BE2C (cell line): ENCODE measurements around the gene FZD7.

Experiments
- DNase-seq: peaks from one replicate; pipeline ENCODE4 v3.0.0-alpha.2; 2020
- H3K27me3 ChIP-seq: fragments of 250-450 bp; sonication (Bioruptor Pico); 2 replicates; pipeline ENCODE4 v1.5.1; 2020; ENCODE audit warnings: mild to moderate bottlenecking
- H3K36me3 ChIP-seq: fragments of 250-450 bp; sonication (Bioruptor Pico); 2 replicates; pipeline ENCODE4 v1.5.1; 2020; ENCODE audit warnings: mild to moderate bottlenecking
- H3K4me1 ChIP-seq: fragments of 250-450 bp; sonication (Bioruptor Pico); 2 replicates; pipeline ENCODE4 v1.5.1; 2020
- H3K4me3 ChIP-seq: 2 replicates; pipeline ENCODE4 v1.5.1; 2011; ENCODE audit warnings: low read depth, low read length
- H3K9me3 ChIP-seq: fragments of 250-450 bp; sonication (Bioruptor Pico); 2 replicates; pipeline ENCODE4 v1.5.1; 2020
- CTCF ChIP-seq: IDR thresholded peaks from 2 replicates; pipeline ENCODE4 v1.5.1; 2012; ENCODE audit warnings: mild to moderate bottlenecking, low read depth, low read length

FZD7 gene

DNA sequence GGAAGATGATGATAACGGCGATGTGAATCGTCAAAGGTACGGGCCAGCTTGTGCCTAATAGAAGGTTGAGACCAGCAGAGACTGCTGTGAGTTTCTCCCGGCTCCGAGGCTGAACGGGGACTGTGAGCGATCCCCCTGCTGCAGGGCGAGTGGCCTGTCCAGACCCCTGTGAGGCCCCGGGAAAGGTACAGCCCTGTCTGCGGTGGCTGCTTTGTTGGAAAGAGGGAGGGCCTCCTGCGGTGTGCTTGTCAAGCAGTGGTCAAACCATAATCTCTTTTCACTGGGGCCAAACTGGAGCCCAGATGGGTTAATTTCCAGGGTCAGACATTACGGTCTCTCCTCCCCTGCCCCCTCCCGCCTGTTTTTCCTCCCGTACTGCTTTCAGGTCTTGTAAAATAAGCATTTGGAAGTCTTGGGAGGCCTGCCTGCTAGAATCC is 3.0 kb downstream of the FZD7 start:
- H3K27me3 ChIP-seq, result 0 out of 2 replicates have a peak, but pooled peaks cover 7% of the 10 kb centered on the region
- H3K9me3 ChIP-seq, result no peaks in the 10 kb centered on the region
- H3K36me3 ChIP-seq, result no peaks in the 10 kb centered on the region
- peaks cover 10% of the 10 kb centered on the region for H3K4me1 ChIP-seq
- peak overlapping the region; percentile 52 for H3K4me3 ChIP-seq
- TF ChIP-seq CTCF, result no peak
- DNase-seq, result peak; percentile 53

DNA sequence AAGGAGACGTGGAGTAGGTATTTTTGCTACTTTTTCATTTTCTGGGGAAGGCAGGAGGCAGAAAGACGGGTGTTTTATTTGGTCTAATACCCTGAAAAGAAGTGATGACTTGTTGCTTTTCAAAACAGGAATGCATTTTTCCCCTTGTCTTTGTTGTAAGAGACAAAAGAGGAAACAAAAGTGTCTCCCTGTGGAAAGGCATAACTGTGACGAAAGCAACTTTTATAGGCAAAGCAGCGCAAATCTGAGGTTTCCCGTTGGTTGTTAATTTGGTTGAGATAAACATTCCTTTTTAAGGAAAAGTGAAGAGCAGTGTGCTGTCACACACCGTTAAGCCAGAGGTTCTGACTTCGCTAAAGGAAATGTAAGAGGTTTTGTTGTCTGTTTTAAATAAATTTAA is 3.4 kb downstream of the FZD7 start:
- peak overlapping the region; percentile 52 for H3K4me3 ChIP-seq
- H3K27me3 ChIP-seq, result 0 out of 2 replicates have a peak, but pooled peaks cover 7% of the 10 kb centered on the region
- no peaks in the 10 kb centered on the region for H3K36me3 ChIP-seq
- H3K9me3 ChIP-seq, result no peaks in the 10 kb centered on the region
- H3K4me1 ChIP-seq, result peaks cover 10% of the 10 kb centered on the region
- TF ChIP-seq CTCF, result no peak
- no peak for DNase-seq

DNA sequence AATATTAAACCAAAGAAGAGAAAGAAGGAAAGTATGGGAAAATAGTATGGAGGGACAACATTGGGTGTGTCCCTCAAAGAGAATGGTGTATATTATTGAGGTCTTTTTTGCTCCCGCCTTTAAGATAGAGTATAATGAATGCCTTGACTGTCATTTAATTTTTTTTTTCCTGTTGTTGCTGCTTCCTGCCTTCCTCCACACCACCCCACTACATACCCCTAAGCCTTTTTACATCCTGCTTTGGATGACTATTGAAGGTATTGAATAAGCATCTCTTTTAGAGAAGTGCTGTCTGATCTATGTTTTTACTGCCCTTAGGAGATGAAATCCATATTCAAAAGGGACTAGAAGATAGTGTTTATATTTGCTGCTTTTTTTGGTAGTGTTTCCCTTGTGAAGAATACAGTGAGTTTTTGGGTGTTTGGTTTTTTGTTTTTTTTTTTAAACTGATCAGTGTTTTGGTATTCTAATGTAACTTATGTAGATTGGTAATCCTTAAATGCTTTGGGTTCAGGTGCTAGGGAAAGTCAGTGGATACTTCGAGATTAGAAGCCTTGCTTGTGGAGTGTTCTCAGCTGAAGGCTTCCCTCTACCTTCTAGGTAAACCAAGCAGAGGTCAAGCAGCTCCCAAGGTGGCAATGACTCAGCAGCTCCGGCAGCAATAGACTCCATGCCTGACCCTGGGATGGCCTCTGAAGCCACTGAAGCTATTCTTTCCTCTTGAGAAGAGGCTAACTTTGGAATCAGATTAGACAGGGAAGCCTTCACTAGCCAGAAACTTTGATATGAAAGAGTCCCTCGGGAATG is 5.0 kb downstream of the FZD7 start:
- no peak for DNase-seq
- Histone ChIP-seq H3K36me3 (no peaks in the 10 kb centered on the region), H3K9me3 (no peaks in the 10 kb centered on the region), H3K4me3 (0 out of 2 replicates have a peak overlapping the region, but pooled peaks have one; percentile 1), H3K4me1 (peaks cover 10% of the 10 kb centered on the region), H3K27me3 (0 out of 2 replicates have a peak, but pooled peaks cover 3% of the 10 kb centered on the region)
- no peak for TF ChIP-seq CTCF

DNA sequence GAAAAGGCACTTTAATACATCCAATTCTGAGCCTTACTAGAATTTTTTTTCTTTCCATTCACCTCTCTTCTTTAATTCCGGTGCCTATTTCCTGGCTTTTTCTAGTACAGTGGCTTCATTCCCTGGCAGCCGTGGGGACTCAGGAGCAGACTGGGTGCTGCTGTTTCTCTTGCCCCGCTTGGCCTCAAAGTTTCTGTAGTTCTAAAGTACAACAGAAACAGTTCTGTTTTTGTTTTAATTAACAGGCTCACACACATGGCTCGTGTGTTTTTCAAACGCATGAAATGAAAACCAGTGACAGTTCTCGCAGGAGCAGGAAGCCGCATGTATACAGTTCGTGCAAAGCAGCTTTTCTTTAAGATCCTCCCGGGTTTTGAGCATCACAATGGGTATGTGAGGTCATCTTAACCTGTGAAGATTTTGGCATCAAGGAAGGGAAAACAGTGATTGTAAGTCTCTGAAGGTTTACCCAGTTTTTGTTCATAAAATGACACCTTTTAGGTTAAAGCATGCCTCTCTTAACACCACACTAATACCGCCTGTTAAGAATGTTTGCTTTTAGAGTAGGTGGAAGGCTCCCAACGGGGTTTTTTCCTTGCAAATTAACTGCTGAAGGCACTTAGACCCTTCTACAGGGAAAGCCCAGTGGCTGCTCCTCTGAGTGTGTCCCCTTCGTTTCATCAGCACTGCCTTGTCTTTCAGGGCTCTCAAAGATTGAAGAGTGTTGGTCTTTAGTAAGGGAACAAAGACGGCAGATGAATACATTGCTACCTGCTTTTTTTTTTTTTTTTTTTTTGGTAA is 5.8 kb downstream of the FZD7 start:
- Histone ChIP-seq H3K36me3 (no peaks in the 10 kb centered on the region), H3K9me3 (no peaks in the 10 kb centered on the region), H3K4me3 (0 out of 2 replicates have a peak overlapping the region, but pooled peaks have one; percentile 1), H3K27me3 (0 out of 2 replicates have a peak, but pooled peaks cover 3% of the 10 kb centered on the region), H3K4me1 (peaks cover 10% of the 10 kb centered on the region)
- TF ChIP-seq CTCF, result no peak
- DNase-seq, result no peak

- TF ChIP-seq CTCF, result no peak
- H3K4me3 ChIP-seq, result no peak overlapping the region
- 0 out of 2 replicates have a peak, but pooled peaks cover under 1% of the 10 kb centered on the region for H3K27me3 ChIP-seq
- H3K36me3 ChIP-seq, result no peaks in the 10 kb centered on the region
- H3K9me3 ChIP-seq, result no peaks in the 10 kb centered on the region
- no peak for DNase-seq
- H3K4me1 ChIP-seq, result peaks cover 10% of the 10 kb centered on the region
These were observed 6.6 kb downstream of the FZD7 start for GRCh38 chr2:202040079-202040844.
